NCI-H2196 treated with DMSO at 0.1 percent for 48 hours (cell line): ENCODE data around the gene PLK2.

Experiments
- DNase-seq: peaks from one replicate; lab custom pipeline; 2025; ENCODE audit not compliant: unreplicated experiment; lab: John Stamatoyannopoulos, UW

PLK2 gene

GRCh38 chr5:58451732-58452565 lies 7.9 kb downstream of the PLK2 start:
- DNase-seq = no peak

GRCh38 chr5:58450811-58451629 lies 8.9 kb downstream of the PLK2 start:
- DNase-seq = no peak

DNA sequence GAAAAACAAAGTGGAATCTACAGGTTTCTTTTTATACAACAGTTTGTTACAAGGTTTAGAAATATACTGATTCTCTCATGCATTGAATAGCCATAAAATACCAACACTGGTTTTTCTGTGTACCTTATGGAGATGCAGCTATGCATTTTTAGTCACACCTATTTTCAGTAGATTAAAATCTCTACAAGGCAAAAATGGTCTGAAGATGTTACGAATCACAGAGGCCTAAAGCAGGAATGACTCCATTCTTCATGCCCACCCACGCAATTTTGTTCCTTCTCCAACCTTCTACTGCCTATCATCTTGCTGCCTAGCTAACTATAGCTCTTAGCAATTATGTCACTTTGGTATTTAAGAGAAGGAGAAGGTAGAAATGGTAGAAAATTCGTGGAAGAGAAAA lies 9.9 kb downstream of the PLK2 start:
- DNase-seq = no peak

DNA sequence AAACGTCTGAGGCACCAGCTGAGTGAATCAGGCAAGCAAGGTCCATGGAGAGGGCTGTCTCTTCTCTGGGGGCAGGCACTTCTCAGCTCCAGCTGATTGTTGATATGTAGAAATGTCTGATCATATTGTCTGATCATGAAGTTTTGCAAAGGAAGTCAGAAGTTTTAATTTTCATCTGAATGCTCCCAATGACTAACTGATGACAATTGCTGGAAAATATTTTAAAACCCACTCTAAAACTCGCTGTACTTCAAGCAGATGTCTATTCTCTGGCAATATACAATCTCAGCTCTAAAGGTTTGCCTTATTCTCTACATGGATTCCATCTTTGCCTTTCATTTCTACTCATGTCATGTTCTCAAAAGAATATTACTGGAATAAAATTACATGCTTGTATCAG lies 12.7 kb downstream of the PLK2 start:
- no peak for DNase-seq

DNA sequence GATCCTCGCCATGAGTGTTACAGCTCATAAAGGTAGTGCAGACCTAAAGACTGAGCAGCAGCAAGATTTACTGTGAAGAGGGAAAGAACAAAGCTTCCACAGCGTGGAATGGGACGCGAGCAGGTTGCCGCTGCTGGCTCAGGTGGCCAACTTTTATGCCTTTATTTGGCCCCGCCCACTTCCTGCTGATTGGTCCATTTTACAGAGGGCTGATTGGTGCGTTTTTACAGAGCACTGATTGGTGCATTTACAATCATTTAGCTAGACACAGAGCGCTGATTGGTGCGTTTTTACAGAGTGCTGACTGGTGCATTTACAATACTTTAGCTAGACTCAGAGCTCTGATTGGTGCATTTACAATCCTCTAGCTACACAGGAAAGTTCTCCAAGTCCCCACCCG lies 13.9 kb downstream of the PLK2 start:
- DNase-seq = no peak

DNA sequence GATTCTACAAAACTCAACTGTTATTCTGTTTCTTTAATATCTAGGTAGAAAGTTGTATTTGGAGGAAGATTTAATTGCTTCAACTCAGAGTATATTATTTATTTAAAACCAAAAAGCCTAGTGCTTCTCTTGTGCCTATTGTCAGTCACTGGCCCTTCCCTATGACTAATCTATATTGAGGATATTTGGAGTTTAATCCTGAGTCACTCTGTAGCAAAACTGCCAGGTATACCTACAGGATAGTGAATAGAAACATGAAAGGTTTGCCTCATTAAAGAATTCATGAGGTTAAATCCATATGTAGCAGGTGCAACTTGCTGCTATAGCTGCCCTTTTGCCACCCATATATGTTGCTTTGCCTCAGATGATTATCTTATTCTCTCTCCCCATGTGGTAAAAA lies 15.1 kb downstream of the PLK2 start:
- DNase-seq = no peak

- DNase-seq = no peak
Observed at GRCh38 chr5:58440901-58441460, 18.9 kb downstream of the PLK2 start.

- DNase-seq = no peak
Observed at GRCh38 chr5:58439094-58439644, 20.7 kb downstream of the PLK2 start.

DNA sequence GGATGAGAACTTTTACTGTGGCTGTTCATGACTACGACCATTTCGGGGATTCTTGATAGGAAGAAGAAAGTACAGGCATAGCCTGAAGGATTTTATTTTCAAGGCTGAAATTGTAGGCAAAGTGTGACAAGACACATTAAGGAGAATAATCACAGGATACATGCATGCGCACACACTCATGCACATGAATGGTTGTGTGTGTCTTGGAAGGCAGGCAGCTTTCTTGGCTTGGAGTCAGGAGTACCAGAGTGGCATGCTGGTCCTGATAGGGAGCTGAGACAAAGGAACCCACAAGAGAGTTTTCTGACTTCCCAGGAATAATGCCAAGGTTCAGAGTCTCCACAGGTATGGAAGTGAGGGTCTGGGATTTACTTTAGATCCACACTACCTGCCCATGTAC lies 22.2 kb downstream of the PLK2 start:
- DNase-seq = no peak

DNA sequence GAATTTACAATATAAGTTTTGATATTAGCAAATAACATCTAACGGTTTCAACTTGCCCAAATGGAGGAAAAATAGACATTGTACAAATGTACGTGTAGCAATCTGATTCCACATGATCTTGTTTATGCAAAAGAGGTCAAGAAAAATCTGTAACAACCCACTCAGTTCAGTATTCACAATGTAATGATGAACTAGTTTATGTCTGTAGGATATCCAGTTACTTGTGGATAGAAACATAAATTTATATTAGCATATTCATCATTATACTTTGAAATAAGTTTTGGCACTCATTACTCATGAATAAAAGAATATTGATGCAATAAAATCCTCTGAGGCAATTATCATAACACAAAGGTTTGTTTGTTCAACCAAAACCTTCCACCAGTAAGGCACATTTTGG lies 28.1 kb downstream of the PLK2 start:
- no peak for DNase-seq

GRCh38 chr5:58412932-58413331 lies 47.0 kb downstream of the PLK2 start:
- no peak for DNase-seq

DNA sequence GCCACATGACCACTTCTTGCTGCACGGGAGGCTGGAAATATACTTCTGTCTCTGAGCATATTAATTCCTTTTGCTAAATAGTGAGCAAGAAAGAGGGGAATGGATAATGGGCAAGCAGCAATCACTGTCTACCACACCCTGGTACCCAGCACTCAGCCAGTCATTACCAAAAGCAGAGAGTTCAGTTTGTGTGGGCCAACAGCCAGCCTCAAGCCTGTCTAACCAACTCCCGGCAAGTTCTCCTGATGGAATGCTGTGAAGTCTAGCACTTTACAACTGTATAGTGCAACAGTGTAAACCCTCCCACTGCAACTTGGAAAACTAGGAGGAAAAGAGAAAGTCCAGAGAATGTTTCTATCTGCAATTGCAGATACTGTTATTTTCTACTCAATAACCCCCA lies 47.8 kb downstream of the PLK2 start:
- no peak for DNase-seq

DNA sequence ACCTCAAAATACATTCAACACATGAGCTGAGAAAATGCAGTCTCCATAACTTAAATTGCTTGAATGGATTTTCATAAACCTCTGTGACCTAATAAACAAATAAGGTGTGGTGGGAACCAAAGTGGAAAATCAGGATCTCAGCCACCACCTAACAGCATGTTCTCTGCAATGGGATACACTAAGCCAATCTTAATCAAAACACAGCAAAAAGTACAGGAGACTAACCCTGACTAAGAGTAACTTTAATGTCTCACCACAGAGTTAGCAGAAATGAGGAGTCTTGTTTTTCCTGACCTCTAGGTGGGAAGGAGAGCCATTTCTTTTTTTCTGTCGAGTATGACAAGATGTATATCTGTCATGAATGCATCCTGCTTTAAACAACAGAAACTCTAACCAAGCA lies 48.5 kb downstream of the PLK2 start:
- no peak for DNase-seq

DNA sequence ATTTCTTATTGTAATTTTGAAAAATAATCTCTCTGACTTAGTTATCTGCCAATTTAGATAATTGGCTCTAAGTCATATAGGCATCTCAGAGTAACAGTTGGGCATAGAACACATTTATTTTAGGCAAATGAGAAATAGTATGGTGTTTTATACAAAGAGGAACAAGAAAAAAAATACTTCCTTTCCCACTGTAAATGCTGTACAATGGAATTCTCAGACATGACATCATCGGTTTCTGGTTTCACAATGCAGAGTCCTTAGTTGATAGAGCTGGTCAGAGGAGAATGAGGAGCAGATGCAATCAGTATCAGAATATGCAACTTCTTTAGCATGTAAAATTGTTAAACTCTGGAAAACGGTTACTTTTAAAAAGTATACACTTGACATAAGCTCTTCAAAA lies 49.4 kb downstream of the PLK2 start:
- DNase-seq = no peak

DNA sequence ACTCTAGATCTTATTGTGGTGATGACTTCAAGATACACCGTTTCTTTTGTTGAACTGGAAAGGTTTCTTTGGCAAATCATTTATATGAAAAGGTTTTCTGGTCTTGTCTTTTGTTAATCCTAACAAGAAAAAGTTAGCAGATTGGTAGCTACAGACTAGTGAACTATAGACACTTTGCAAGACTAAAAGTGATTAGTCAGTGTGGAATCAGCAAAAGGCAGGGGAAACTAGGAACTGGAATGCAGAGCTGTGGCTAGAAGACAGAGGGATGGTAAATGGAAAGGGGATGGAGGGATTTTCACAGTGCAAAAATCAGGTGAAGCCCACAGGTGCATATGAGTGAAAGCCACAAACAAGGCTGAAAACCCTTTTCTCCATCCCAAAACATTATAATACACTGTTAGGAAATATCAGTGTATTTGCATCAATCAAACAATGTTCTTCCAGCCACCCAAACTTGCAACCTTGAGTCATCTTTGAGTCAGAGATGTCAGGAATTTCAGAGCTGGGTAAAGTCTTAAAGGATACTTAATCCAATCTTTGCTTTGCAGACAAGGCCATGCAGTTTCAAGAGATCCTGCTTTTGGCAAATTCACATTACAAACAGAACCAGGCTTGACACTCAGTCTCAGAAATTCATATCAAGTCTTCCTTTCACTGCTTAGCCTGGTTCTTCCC lies 52.7 kb downstream of the PLK2 start:
- no peak for DNase-seq

DNA sequence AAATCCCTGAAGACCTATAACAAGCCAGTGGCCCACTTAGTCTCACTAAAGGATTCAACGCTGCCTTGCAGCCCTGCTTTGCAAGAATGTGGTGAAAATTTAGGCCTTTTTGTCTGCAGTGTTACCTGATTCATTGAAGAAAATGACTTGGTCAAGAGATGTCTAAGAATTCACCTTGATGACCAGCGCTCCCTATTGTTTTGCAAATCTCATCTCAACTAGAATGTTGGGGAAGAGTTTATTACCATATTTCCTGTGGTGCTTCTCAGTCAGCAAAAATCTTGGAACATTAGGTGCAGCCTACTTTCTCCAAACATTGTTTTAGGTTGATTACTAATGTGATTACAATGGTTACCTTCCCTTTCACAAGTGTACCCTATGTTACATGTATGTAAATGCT lies 53.5 kb downstream of the PLK2 start:
- DNase-seq = no peak

- DNase-seq = no peak
Observed at GRCh38 chr5:58405175-58405574, 54.7 kb downstream of the PLK2 start.

DNA sequence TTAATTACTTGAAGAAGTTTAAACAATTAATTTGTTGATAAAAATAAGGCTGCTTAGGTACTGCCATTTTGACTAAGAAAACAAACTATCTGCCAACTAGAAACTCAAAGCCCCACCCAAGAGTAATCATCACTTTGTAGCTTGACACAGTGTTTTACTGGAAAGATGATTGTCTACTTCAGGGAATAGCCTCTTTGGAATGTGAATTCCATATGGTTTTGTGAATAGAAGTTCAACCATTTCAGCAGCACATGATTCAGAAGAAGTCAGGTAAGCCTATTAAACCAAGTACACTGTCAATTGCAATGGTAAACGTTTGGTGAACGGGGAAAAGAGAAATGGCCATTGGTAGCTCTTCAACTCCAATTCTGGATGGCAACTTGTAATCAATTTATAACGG lies 55.2 kb downstream of the PLK2 start:
- DNase-seq = no peak
